Urothelium cell line (cell line): Measurements from ENCODE around the gene CD58.

Experiments used
- DNase-seq: peaks from one replicate; pipeline ENCODE4 v3.0.0; 2011; ENCODE audit warnings: low spot score, mixed read lengths
- FAIRE-seq: peaks from 2 replicates; lab custom pipeline; 2011; peaks lifted over from hg19 to GRCh38; lab: Jason Lieb, UNC

The CD58 gene

GRCh38 chr1:116546354-116546977 is 24.4 kb downstream of the CD58 start:
- FAIRE-seq (no peak), DNase-seq (no peak)

GRCh38 chr1:116545359-116545705 is 25.5 kb downstream of the CD58 start:
- no peak for FAIRE-seq

GRCh38 chr1:116544588-116545358 is 26.1 kb downstream of the CD58 start:
- FAIRE-seq, result no peak
- no peak for DNase-seq

More at GRCh38 chr1:116545359-116545705, 25.5 kb downstream of the CD58 start:
- no peak for DNase-seq

- FAIRE-seq (no peak), DNase-seq (no peak)
Observed at GRCh38 chr1:116540088-116540487, 30.7 kb downstream of the CD58 start.

GRCh38 chr1:116538544-116538943 is 32.3 kb downstream of the CD58 start:
- no peak for FAIRE-seq
- peak; percentile 77 for DNase-seq

GRCh38 chr1:116537898-116538297 is 32.9 kb downstream of the CD58 start:
- DNase-seq (no peak), FAIRE-seq (no peak)

- no peak for FAIRE-seq
Observed at GRCh38 chr1:116537040-116537831, 33.6 kb downstream of the CD58 start.

GRCh38 chr1:116534014-116534739 is 36.6 kb downstream of the CD58 start:
- DNase-seq (no peak), FAIRE-seq (no peak)

More at GRCh38 chr1:116537040-116537831, 33.6 kb downstream of the CD58 start:
- DNase-seq, result no peak

- DNase-seq, result no peak
- no peak for FAIRE-seq
Observed at GRCh38 chr1:116533429-116533820, 37.4 kb downstream of the CD58 start.

GRCh38 chr1:116532671-116533428 is 38.0 kb downstream of the CD58 start:
- no peak for DNase-seq

GRCh38 chr1:116531917-116532316 is 38.9 kb downstream of the CD58 start:
- no peak for FAIRE-seq
- DNase-seq, result no peak

More at GRCh38 chr1:116532671-116533428, 38.0 kb downstream of the CD58 start:
- no peak for FAIRE-seq

- FAIRE-seq, result no peak
- DNase-seq, result no peak
Observed at GRCh38 chr1:116529681-116530080, 41.1 kb downstream of the CD58 start.

- no peak for FAIRE-seq
- DNase-seq, result no peak
Observed at GRCh38 chr1:116529199-116529631, 41.6 kb downstream of the CD58 start.

- DNase-seq (no peak), FAIRE-seq (no peak)
Observed at GRCh38 chr1:116528329-116529083, 42.3 kb downstream of the CD58 start.

- DNase-seq, result no peak
- no peak for FAIRE-seq
Observed at GRCh38 chr1:116525440-116525839, 45.4 kb downstream of the CD58 start.

- FAIRE-seq, result no peak
Observed at GRCh38 chr1:116521186-116521585, 49.6 kb downstream of the CD58 start.

GRCh38 chr1:116518400-116518799 is 52.4 kb downstream of the CD58 start:
- FAIRE-seq, result no peak
- no peak for DNase-seq

More at GRCh38 chr1:116521186-116521585, 49.6 kb downstream of the CD58 start:
- peak; percentile 32 for DNase-seq

GRCh38 chr1:116516631-116517030 is 54.2 kb downstream of the CD58 start:
- FAIRE-seq, result no peak
- DNase-seq, result no peak

- no peak for DNase-seq
- no peak for FAIRE-seq
Observed at GRCh38 chr1:116515702-116516101, 55.1 kb downstream of the CD58 start.
